Mucosa of stomach (tissue), 1 donor: ENCODE results near the gene SH3PXD2B.

Experiments used
- H3K27me3 ChIP-seq: one replicate; pipeline ENCODE4 v1.7.0; 2013; ENCODE audit warnings: mild to moderate bottlenecking, low read length; ENCODE audit not compliant: control insufficient read depth, insufficient read depth
- H3K36me3 ChIP-seq: one replicate; pipeline ENCODE4 v1.7.0; 2013; ENCODE audit warnings: low read length; ENCODE audit not compliant: control insufficient read depth, insufficient read depth
- H3K4me1 ChIP-seq: one replicate; pipeline ENCODE4 v1.7.0; 2013; ENCODE audit warnings: mild to moderate bottlenecking, low read length; ENCODE audit not compliant: control insufficient read depth, insufficient read depth
- H3K4me3 ChIP-seq: one replicate; pipeline ENCODE4 v1.7.0; 2013; ENCODE audit warnings: low read length
- H3K9ac ChIP-seq: one replicate; pipeline ENCODE4 v1.7.0; 2013; ENCODE audit warnings: mild to moderate bottlenecking, low read length, moderate library complexity
- H3K9me3 ChIP-seq: one replicate; pipeline ENCODE4 v1.7.0; 2013; ENCODE audit warnings: mild to moderate bottlenecking, low read length, moderate library complexity; ENCODE audit not compliant: control insufficient read depth
- donor health status: Pancreatic carcinoma.

Gene SH3PXD2B

GRCh38 chr5:172454358-172455086 is at the start of gene SH3PXD2B:
SH3PXD2B (minus strand) TSS chr5:172454525; CDS start chr5:172454352, 173 bp downstream.
- Histone ChIP-seq H3K9me3 (no peaks in the 10 kb centered on the region), H3K27me3 (no peaks in the 10 kb centered on the region), H3K36me3 (no peaks in the 10 kb centered on the region), H3K4me1 (peaks cover 32% of the 10 kb centered on the region), H3K4me3 (peak within 1 kb of the TSS; percentile 76), H3K9ac (peak within 1 kb of the TSS; percentile 90)

DNA sequence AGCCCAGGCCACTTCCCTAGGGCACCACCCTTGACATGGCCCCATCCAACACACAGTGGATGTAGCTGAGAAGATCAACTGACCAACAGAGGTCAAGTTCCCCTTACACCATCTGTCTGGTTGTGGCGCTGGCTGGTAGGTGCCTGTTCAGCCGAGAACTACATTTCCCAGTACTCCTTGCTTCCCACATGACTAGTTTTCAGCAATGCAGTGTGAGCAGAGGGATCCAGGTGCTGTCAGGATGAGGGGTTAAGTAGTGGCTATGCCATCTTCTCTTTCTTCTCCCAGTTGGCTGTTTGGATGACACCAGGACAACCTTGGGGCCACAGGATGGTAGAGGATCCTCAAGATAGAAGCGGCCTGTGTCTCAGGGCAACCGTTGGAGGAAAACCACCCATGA is 48.6 kb upstream of the SH3PXD2B start:
- H3K36me3 ChIP-seq = no peaks in the 10 kb centered on the region
- no peak overlapping the region for H3K4me3 ChIP-seq
- no peak overlapping the region for H3K9ac ChIP-seq
- H3K27me3 ChIP-seq = no peaks in the 10 kb centered on the region
- H3K4me1 ChIP-seq = no peaks in the 10 kb centered on the region
- H3K9me3 ChIP-seq = no peaks in the 10 kb centered on the region

DNA sequence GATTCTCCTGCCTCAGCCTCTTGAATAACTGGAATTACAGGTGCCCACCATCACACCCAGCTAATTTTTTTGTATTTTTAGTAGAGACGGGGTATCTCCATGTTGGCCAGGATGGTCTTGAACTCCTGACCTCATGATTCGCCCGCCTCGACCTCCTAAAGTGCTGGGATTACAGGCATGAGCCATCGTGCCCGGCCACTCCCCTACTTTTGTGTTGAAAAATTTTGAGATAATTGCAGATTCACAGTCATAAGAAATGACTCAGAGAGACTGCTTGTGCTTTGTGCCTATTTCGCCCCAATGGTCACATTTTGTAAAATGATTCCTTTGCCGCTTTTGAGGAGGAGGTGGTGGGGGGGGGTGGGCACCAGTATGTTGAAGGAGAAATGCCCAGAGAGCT is 48.1 kb upstream of the SH3PXD2B start:
- Histone ChIP-seq H3K9ac (no peak overlapping the region), H3K27me3 (no peaks in the 10 kb centered on the region), H3K9me3 (no peaks in the 10 kb centered on the region), H3K4me1 (no peaks in the 10 kb centered on the region), H3K4me3 (no peak overlapping the region), H3K36me3 (no peaks in the 10 kb centered on the region)

DNA sequence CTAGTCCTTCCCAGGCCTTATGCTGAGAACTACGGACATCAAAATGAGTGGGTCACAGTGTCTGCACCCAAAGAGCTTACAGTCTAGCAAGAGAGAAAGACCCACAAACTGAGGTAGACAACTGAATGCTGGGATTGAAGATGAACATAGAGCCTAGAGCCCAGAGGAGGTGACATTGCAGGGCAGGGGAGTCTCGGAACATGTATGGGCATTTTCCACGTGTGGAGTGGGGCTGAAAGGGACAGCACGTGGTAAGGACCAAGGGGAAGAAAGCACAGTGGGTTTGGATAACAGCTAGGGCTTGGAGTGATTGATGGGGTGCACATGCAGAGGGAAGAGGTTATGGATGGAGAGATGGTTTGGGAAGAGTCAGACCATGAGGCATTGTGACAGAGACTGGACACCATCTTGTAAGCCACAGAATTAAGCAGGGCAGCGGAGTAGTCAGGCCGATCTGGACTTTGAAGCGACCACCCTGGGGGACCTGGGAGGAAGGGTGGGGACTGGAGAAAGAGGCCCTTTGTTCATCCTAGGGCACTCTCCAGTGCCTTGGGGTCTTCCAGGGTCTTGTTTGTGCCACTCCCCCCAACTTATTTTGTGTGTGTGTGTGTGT is 47.5 kb upstream of the SH3PXD2B start:
- no peaks in the 10 kb centered on the region for H3K9me3 ChIP-seq
- H3K4me1 ChIP-seq = no peaks in the 10 kb centered on the region
- H3K4me3 ChIP-seq = no peak overlapping the region
- H3K9ac ChIP-seq = no peak overlapping the region
- no peaks in the 10 kb centered on the region for H3K27me3 ChIP-seq
- no peaks in the 10 kb centered on the region for H3K36me3 ChIP-seq

- Histone ChIP-seq H3K27me3 (no peaks in the 10 kb centered on the region), H3K4me1 (no peaks in the 10 kb centered on the region), H3K9me3 (no peaks in the 10 kb centered on the region), H3K36me3 (no peaks in the 10 kb centered on the region), H3K4me3 (no peak overlapping the region), H3K9ac (no peak overlapping the region)
Observed at GRCh38 chr5:172499287-172499686, 45.0 kb upstream of the SH3PXD2B start.

- no peaks in the 10 kb centered on the region for H3K27me3 ChIP-seq
- H3K9ac ChIP-seq = no peak overlapping the region
- H3K36me3 ChIP-seq = no peaks in the 10 kb centered on the region
- H3K4me1 ChIP-seq = no peaks in the 10 kb centered on the region
- H3K9me3 ChIP-seq = no peaks in the 10 kb centered on the region
- H3K4me3 ChIP-seq = no peak overlapping the region
Observed at GRCh38 chr5:172498431-172499129, 44.3 kb upstream of the SH3PXD2B start.

- Histone ChIP-seq H3K9me3 (no peaks in the 10 kb centered on the region), H3K27me3 (no peaks in the 10 kb centered on the region), H3K4me1 (no peaks in the 10 kb centered on the region), H3K36me3 (no peaks in the 10 kb centered on the region), H3K9ac (no peak overlapping the region), H3K4me3 (no peak overlapping the region)
Observed at GRCh38 chr5:172497591-172498255, 43.4 kb upstream of the SH3PXD2B start.

- H3K4me1 ChIP-seq = no peaks in the 10 kb centered on the region
- H3K9ac ChIP-seq = no peak overlapping the region
- H3K36me3 ChIP-seq = no peaks in the 10 kb centered on the region
- no peaks in the 10 kb centered on the region for H3K9me3 ChIP-seq
- H3K4me3 ChIP-seq = no peak overlapping the region
- H3K27me3 ChIP-seq = no peaks in the 10 kb centered on the region
Observed at GRCh38 chr5:172496671-172497371, 42.5 kb upstream of the SH3PXD2B start.

GRCh38 chr5:172494630-172495505 is 40.5 kb upstream of the SH3PXD2B start:
- H3K4me3 ChIP-seq = no peak overlapping the region
- H3K4me1 ChIP-seq = no peaks in the 10 kb centered on the region
- no peaks in the 10 kb centered on the region for H3K9me3 ChIP-seq
- H3K27me3 ChIP-seq = no peaks in the 10 kb centered on the region
- no peaks in the 10 kb centered on the region for H3K36me3 ChIP-seq
- H3K9ac ChIP-seq = no peak overlapping the region

- Histone ChIP-seq H3K4me1 (no peaks in the 10 kb centered on the region), H3K4me3 (no peak overlapping the region), H3K27me3 (no peaks in the 10 kb centered on the region), H3K9ac (no peak overlapping the region), H3K36me3 (no peaks in the 10 kb centered on the region), H3K9me3 (no peaks in the 10 kb centered on the region)
Observed at GRCh38 chr5:172493906-172494305, 39.6 kb upstream of the SH3PXD2B start.

- H3K4me1 ChIP-seq = no peaks in the 10 kb centered on the region
- no peaks in the 10 kb centered on the region for H3K9me3 ChIP-seq
- no peak overlapping the region for H3K4me3 ChIP-seq
- no peak overlapping the region for H3K9ac ChIP-seq
- peaks cover 1% of the 10 kb centered on the region for H3K27me3 ChIP-seq
- H3K36me3 ChIP-seq = no peaks in the 10 kb centered on the region
Observed at GRCh38 chr5:172493461-172493860, 39.1 kb upstream of the SH3PXD2B start.
